KOPT-K1 (cell line): ENCODE data around the gene CPA5.

Experiments used
- H3K27ac ChIP-seq: fragments of 200-600 bp; sonication (generic); 2 replicates; pipeline ENCODE4 v1.5.1; 2016; ENCODE audit warnings: antibody characterized with exemption, mild to moderate bottlenecking, low read depth, low read length; ENCODE audit not compliant: poor library complexity, severe bottlenecking
- H3K36me3 ChIP-seq: fragments of 200-600 bp; sonication (generic); 2 replicates; pipeline ENCODE4 v1.5.1; 2017; ENCODE audit warnings: antibody characterized with exemption, mild to moderate bottlenecking, low read length, moderate library complexity; ENCODE audit not compliant: insufficient read depth
- H3K9me3 ChIP-seq: fragments of 200-600 bp; sonication (generic); 2 replicates; pipeline ENCODE4 v1.5.1; 2017; ENCODE audit warnings: antibody characterized with exemption, low read length, mild to moderate bottlenecking; ENCODE audit not compliant: insufficient read depth, poor library complexity, severe bottlenecking

CPA5 gene

DNA sequence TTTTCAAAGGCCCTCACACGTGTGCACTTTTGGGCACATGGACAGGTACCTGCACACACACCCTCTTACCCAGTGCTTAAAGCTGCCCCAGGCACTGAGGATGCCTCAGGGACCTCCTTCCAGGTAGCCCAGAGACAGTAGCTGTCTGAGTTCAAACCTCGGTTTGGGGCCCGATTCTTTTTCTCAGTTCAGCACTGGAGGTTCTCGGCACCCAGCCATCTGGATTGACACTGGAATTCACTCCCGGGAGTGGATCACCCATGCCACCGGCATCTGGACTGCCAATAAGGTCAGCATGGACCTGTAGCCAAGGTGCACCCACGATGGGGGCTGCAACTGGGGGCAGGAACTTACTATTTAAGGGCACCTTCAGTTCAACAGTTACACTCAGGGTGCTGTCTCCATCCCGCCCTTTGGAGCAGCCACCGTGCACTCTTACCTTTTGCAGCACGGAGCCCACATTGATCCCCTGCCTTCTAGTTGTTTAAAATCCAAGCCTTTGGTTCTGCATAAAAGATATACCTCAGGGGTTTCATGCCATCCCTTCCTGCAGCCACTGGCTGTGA, 17.7 kb downstream of the CPA5 start:
- Histone ChIP-seq H3K27ac (no peak overlapping the region), H3K9me3 (peaks cover 17% of the 10 kb centered on the region), H3K36me3 (no peaks in the 10 kb centered on the region)

DNA sequence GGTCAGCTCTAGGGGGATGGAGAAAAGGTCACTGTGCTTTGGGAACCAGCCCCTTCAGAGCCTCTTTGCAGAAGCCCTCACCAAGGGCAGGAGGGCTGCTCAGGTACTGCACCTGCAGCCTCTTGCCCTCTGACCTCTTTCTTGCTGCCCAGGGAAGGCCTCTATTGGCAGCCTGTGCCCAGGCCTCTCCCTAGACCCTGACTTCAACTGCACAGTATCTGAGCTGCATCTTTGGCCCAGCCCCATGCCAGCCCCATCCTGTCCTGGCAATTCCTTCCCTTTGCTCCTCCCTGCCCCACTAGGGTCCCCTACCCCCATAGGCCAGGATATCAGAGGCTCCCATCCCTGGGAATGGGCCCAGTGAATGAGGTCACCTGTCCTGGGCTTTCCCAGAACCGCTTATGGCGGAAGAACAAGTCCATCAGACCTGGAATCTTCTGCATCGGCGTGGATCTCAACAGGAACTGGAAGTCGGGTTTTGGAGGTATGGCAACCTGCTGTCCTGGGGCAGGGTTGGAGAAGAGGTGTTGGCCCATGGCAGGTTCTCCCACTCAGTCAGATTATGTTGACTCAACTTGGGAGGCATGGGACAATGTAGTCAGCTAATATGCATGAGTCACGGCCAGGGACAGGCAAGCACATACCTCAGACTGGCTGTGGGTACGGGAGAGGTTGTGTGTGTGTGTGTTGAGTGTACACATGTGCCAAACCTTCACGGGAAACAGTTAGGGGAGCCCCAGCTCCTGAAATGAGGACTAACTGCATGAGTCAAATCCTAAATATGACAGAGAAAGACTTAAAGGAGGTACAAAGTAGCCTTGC, 18.6 kb downstream of the CPA5 start:
- no peak overlapping the region for H3K27ac ChIP-seq

DNA sequence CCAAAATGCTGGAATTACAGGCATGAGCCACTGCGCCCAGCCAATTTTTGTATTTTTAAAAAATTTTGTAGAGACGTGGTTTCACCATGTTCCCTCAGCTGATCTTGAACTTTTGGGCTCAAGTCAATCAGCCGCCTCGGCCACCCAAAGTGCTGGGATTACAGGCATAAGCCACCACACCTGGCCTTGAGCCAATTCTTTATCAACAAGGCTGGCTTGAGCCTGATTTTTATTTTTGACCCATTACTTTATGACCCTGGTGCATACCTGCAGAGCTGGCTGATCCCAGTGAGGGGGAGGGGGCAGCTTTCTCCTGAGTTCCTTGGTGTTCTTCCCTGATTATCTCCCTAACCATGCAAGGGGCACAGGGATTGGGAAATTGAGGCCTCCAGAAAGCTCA, 19.8 kb downstream of the CPA5 start:
- no peak overlapping the region for H3K27ac ChIP-seq
- no peaks in the 10 kb centered on the region for H3K36me3 ChIP-seq
- H3K9me3 ChIP-seq = peaks cover 12% of the 10 kb centered on the region

More for the DNA sequence above, 18.6 kb downstream of the CPA5 start:
- peaks cover 17% of the 10 kb centered on the region for H3K9me3 ChIP-seq
- H3K36me3 ChIP-seq = no peaks in the 10 kb centered on the region

DNA sequence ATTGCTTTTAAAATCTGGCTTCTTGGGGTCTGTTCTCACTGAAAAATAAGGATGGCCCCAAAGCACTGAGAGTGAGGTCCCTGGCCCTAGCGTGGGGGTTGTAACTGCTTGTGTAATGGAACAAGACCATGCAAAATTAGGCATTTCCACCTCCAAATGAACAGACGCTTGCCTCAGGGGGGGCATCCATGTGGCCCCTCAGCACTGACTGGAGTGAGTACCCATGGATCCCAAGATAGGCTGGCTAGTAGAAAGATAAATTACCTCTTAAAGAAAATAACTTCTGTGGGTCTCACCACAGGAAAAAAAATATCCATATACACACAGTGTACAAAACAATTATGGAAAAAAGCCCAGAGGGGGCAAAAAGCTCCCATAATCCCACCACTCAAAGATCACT, 20.5 kb downstream of the CPA5 start:
- Histone ChIP-seq H3K9me3 (peaks cover 6% of the 10 kb centered on the region), H3K36me3 (no peaks in the 10 kb centered on the region), H3K27ac (peak overlapping the region; percentile 10)

DNA sequence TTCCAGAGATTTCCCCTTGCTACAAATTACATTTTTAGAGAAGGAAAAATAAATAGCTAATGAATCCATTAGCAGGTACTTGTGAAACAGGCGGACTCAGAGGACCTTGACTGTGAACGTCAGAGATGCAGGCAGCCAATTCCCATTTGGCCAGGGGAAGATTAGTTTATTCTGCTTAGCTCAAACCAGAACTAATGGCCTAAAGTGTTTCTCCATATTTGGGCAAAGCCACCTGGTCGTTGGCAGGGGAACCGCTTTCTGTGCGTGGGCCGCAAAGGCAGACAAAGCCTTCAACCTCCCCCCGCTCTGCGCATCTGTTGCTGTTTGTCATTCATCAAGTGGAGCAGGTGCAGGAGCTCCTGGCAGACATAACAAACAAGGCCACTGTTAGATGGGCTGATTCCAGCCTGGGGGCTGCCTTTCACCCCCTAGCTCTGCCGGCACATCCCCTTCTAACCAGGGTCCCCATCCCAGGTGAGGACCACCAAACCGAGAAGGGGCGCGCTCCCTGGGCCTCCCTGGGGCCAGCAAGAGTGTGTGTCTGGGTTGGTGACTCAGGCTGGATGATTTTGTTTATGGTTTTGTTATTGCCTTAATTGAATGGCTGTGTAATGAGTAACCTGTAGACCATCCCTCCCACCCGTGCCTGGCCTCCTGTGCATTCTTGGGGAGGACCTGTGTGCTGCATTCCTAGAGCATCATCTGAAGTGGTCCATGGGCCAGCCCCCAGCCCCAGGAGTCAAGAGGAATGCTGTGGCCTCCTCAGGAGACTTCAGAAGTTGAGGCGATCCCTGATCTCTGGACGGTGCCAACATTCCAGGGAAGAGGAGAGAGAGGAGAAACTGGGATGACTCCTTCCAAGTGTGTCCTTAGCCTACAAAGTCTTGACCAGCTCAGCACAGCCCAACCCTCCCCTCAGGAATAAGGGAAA, 21.2 kb downstream of the CPA5 start:
- Histone ChIP-seq H3K27ac (peak overlapping the region; percentile 43), H3K36me3 (no peaks in the 10 kb centered on the region), H3K9me3 (peaks cover under 1% of the 10 kb centered on the region)

DNA sequence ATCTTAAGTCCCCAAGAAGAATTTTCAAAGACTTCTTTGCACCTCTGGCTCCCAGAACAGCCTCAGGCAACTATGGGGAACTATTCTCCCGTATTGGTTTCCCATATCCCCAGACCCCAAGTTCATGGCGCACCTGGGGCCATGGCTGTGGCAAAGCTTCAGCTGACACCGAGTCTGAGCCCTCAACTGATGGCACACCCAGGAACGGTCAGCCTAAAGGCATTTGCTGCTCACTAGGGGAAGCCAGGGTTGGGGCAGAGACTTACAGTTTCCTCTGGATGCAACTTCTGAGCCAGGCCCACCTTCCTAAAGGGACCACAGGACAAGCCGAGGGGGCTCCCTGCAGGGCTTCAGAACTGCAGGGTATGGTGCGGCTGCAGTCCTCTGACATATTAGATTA, 21.9 kb downstream of the CPA5 start:
- Histone ChIP-seq H3K9me3 (no peaks in the 10 kb centered on the region), H3K27ac (no peak overlapping the region), H3K36me3 (no peaks in the 10 kb centered on the region)

DNA sequence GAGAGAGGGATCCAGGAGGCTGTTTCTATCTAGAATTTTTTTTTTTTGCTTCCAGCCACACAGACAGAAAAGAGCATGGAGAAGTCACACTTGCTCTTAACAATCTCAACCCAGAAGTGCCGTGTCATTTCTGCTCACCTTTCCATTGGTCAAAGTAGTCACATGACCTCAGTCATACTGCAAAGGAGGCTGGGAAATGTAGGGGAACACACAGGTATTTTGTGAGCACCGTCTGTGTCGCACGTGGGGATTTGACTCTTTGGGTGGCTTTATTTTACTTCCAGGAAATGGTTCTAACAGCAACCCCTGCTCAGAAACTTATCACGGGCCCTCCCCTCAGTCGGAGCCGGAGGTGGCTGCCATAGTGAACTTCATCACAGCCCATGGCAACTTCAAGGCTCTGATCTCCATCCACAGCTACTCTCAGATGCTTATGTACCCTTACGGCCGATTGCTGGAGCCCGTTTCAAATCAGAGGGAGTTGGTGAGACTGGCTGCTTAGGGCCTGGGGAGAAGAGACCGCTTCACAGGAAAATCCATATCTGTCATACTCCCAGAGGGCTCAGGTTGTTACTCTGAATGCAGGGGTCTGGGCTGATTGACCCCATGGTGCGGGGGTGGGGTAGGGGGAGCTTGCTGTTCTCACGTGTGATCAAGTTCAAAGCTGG, 22.6 kb downstream of the CPA5 start:
- Histone ChIP-seq H3K27ac (no peak overlapping the region), H3K9me3 (no peaks in the 10 kb centered on the region), H3K36me3 (no peaks in the 10 kb centered on the region)

DNA sequence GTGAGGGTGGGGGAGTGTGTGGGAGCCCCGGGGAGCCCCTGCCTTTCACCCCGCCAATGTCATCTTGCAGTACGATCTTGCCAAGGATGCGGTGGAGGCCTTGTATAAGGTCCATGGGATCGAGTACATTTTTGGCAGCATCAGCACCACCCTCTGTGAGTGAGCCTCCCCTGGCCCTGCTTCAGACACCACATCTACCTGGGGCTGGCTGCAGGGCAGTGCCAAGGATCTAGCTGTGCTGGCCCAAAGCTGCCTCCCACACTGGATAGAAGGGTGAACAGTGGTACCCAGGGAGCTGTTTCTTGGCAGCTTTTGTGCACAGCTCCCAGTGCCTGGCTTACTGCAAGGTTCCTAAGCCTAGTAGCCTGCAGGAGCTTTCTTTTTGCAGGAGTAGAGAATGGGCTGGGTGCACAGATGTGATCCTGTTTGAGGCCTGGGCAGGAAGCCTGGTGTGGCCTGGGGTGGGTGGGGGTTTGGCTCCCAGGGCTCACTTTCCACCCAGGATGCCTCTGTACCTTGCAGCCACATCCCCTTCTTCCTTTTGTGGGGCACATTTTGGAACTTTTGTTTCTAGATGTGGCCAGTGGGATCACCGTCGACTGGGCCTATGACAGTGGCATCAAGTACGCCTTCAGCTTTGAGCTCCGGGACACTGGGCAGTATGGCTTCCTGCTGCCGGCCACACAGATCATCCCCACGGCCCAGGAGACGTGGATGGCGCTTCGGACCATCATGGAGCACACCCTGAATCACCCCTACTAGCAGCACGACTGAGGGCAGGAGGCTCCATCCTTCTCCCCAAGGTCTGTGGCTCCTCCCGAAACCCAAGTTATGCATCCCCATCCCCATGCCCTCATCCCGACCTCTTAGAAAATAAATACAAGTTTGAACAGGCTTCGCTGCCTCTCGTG, 23.5 kb downstream of the CPA5 start:
- Histone ChIP-seq H3K27ac (no peak overlapping the region), H3K9me3 (no peaks in the 10 kb centered on the region), H3K36me3 (no peaks in the 10 kb centered on the region)

DNA sequence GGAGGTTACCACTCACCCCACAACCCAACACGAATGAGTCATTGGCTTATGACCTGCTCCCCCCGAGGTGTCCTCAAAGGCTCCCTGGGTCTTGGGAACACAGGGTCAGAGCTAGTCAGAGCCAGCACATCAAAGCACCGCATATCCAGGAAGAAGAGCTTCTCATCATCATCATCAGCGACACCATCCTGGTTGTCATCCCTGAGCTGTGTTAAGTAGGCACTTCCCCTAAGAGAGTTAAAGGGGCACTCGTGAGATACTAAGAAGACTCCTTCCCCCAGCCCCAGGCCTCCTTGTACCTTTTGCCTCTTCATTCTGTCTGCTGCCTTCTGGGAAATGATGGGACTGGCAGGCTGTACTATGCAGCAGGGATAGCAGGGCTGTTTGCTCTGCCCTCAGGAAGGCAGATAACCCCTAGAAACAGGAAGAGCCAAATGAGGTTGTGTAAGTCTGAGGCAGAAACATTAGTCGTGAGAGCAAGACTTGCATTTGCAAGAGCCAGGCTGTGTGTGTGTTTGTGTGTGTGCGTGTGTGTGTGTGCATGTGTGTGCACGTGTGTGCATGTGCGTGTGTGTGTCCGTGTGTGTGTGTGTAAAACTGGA, 24.6 kb downstream of the CPA5 start:
- Histone ChIP-seq H3K36me3 (no peaks in the 10 kb centered on the region), H3K9me3 (no peaks in the 10 kb centered on the region), H3K27ac (no peak overlapping the region)

DNA sequence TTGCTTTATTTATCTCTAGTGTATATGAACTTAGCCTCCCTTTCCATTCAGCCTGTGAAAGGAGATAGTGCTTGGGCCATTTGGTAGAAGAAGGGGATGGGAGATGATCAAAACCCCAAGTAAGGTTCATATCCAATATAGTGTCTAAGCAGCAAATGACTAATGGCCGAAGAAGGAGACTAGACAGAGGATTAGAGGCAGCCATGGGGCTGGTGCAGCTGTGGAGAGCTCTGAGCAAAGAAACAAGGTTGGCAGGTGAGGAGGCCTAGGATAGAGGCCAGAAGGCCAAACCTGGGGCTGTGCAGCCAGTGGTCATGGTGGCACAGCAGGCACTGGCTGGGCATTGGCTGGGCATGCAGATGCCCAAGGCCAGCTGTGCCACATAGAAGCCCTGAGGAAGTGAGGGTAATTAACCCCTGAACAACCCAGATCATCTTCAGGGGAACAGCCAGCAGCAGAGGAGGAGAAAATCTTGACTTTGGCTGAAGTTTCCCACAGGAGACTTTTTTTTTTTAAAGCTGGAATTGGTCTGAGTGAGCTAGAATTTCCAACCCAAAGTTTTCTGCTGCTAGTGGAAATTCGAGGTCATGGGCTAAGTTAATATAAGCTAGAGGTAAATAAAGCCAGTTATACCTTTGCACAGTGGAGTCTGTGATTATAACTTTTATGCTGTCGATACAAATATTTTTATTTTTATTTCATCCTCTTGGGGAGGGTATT, 25.4 kb downstream of the CPA5 start:
- Histone ChIP-seq H3K36me3 (no peaks in the 10 kb centered on the region), H3K9me3 (no peaks in the 10 kb centered on the region), H3K27ac (no peak overlapping the region)

DNA sequence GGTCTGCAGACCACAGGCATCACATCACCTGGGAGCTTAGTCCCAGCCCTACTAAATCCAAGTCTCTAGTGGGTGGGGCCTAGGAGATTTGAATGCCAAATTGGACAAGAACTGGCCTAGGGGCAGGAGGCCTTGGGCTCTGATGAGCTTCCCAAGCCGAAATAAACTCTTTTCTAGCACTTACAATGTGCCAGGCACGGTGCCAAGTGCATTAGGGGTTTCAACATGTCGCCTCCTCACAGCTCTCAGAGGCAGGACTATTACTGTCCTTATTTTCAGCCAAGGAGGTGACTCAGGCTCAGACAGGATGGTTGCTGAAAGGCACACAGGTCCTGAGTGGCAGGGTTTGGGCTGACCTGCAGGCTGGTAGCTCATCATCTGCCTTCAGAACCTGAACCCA, 26.4 kb downstream of the CPA5 start:
- Histone ChIP-seq H3K9me3 (peaks cover 4% of the 10 kb centered on the region), H3K36me3 (no peaks in the 10 kb centered on the region), H3K27ac (no peak overlapping the region)

DNA sequence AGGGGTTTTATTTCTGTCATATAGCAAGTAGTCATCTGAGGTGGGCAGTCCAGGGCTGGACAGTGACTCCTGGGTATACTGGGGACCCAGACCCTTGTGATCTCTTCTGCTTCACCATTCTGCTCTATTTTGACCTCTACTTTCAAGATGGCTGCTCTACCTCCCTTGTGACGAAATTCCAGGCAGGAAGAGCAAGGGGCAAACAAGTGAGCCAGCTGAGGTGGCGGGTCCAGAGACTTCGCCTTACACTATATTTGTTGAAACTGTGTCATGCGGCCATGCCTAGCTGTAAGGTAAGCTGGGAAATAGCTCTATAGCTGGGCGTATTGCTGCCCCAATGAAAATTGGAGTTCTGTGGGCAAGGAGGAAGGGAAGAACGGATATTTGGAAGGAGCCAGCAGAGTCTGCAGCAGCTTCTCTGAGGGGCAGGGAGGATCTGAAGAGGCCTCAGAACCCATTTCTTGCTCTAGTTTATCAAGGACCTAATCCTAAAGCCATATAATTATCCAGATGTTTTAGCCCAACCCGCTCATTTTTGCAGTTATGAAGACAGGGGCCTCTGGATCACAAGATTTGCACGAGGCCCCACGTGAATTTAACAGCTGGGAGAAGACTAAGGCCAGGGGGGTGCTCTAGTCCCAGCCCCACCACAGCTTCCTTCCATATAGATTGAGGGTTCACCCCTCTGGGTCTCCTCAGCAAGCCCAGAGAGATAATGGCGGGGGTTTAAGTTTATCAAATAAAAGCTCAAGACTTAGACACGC, 28.0 kb downstream of the CPA5 start:
- Histone ChIP-seq H3K27ac (no peak overlapping the region), H3K36me3 (no peaks in the 10 kb centered on the region), H3K9me3 (peaks cover 20% of the 10 kb centered on the region)

DNA sequence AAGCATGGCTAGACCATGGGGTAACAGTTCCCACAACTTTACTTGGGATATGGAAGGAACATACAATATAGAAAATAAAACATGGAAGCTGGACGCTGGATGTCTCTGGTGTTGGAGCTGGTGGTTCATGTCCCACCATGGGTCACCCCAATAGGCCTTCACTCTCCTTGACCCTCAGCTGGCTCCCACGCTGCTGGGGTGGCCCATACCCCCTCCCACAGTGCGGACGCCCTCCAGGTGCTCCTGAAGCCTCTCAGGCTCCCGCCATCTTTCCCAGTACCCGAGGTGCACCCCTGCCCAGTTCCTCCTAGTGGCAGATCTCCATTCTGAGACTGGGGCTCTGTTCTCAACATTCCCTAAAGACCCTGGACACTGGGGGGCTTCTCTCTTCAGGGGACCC, 29.9 kb downstream of the CPA5 start:
- peaks cover 21% of the 10 kb centered on the region for H3K9me3 ChIP-seq
- no peaks in the 10 kb centered on the region for H3K36me3 ChIP-seq
- H3K27ac ChIP-seq = no peak overlapping the region
